Sigmoid colon (tissue), 4 donors: ENCODE measurements around the gene CD180.

Source experiments
- CTCF ChIP-seq, 4 experiments: fragments of 450-650 bp in 3 of 4; fragments of 200-600 bp in 1 of 4; IDR thresholded peaks; one replicate each; pipeline ENCODE4 v1.5.1; 2016 to 2019; ENCODE audit warnings: antibody characterized with exemption in 4 of 4, mild to moderate bottlenecking in 3 of 4, moderate library complexity in 2 of 4
- EP300 ChIP-seq, 4 donors: sonication (generic); formaldehyde crosslinking; IDR thresholded peaks; one replicate each; pipeline ENCODE4 v1.6.1; 2017; ENCODE audit warnings: antibody characterized with exemption in 4 of 4
- POLR2A ChIP-seq, 2 donors: fragments of 450-650 bp; IDR thresholded peaks; one replicate each; pipeline ENCODE4 v1.6.1; 2016; ENCODE audit warnings: antibody characterized with exemption in 2 of 2, mild to moderate bottlenecking in 2 of 2, moderate library complexity in 2 of 2
- POLR2AphosphoS5 ChIP-seq, 4 donors: sonication (generic); formaldehyde crosslinking; IDR thresholded peaks; one replicate each; pipeline ENCODE4 v1.6.1; 2017; ENCODE audit warnings: antibody characterized with exemption in 4 of 4

GRCh38 chr5:67216564-67216963 lies 20.0 kb upstream of the CD180 start:
- TF ChIP-seq CTCF (IDR thresholded peaks at IDR 0.05), result no peak
- no peak for TF ChIP-seq POLR2AphosphoS5 (IDR thresholded peaks at IDR 0.05)
- no peak for TF ChIP-seq EP300 (IDR thresholded peaks at IDR 0.05)
- TF ChIP-seq POLR2A (IDR thresholded peaks at IDR 0.05), result no peak
